CD4-positive, alpha-beta memory T cell (primary cell): ENCODE measurements around the gene G0S2. TPM values are rescaled to one million over a fixed set of nuclear protein-coding genes. Genes with fewer than 3 reads are reported as not detected.
"Not testable (repeated sequence)": the region's sequence is repeated elsewhere in the genome, so short reads cannot be mapped to it uniquely, and the experiment has no call there.

Experiments used
- CTCF ChIA-PET: fragments of 350-600 bp; sonication (Branson Sonifier 250); formaldehyde crosslinking; loops from one replicate; lab custom pipeline; 2021; ENCODE audit warnings: inconsistent platforms; ENCODE audit not compliant: partially characterized antibody; lab: Charles Lee
- POLR2A ChIA-PET: fragments of 350-600 bp; sonication (Branson Sonifier 250); formaldehyde crosslinking; loops from one replicate; lab custom pipeline; 2021; ENCODE audit not compliant: partially characterized antibody; lab: Charles Lee
- DNase-seq, 5 donors: peaks; one replicate each; pipeline versions ENCODE4 v3.0.0 to v3.0.0-alpha.2; 2020 to 2022; ENCODE audit warnings: mixed read lengths in 1 of 5
- H3K27ac ChIP-seq: one replicate; pipeline ENCODE4 v1.7.0; 2013; ENCODE audit warnings: low read depth, low read length
- H3K27me3 ChIP-seq: 2 replicates; pipeline ENCODE4 v1.7.0; 2013; ENCODE audit warnings: mild to moderate bottlenecking, low read length, moderate library complexity; ENCODE audit not compliant: insufficient read depth
- H3K36me3 ChIP-seq: 2 replicates; pipeline ENCODE4 v1.7.0; 2013; ENCODE audit warnings: mild to moderate bottlenecking, low read length, moderate library complexity; ENCODE audit not compliant: insufficient read depth
- H3K4me1 ChIP-seq: 2 replicates; pipeline ENCODE4 v1.7.0; 2013; ENCODE audit warnings: mild to moderate bottlenecking, low read length, moderate library complexity; ENCODE audit not compliant: insufficient read depth
- H3K4me3 ChIP-seq, 2 donors: one replicate each; pipeline ENCODE4 v1.7.0; 2013; ENCODE audit warnings: low read length in 2 of 2, mild to moderate bottlenecking in 1 of 2
- H3K9me3 ChIP-seq, 2 donors: one replicate each; pipeline ENCODE4 v1.7.0; 2013; ENCODE audit warnings: low read length in 2 of 2, control low read depth in 1 of 2; ENCODE audit not compliant: control insufficient read depth in 1 of 2
- H3K27ac Mint-ChIP-seq, 7 donors: one replicate each; pipeline ENCODE4 v1.8.0; 2020 to 2021; ENCODE audit warnings: mixed read lengths in 7 of 7, mild to moderate bottlenecking in 6 of 7, inconsistent platforms in 3 of 7, moderate library complexity in 3 of 7
- H3K27me3 Mint-ChIP-seq, 2 donors: one replicate each; pipeline ENCODE4 v1.8.0; 2020 to 2021; ENCODE audit warnings: mixed read lengths in 2 of 2
- H3K36me3 Mint-ChIP-seq, 2 donors: one replicate each; pipeline ENCODE4 v1.8.0; 2020 to 2021; ENCODE audit warnings: mixed read lengths in 2 of 2, inconsistent platforms in 1 of 2, mild to moderate bottlenecking in 1 of 2
- H3K4me1 Mint-ChIP-seq, 4 donors: one replicate each; pipeline ENCODE4 v1.8.0; 2020 to 2021; ENCODE audit warnings: mixed read lengths in 4 of 4, mild to moderate bottlenecking in 1 of 4
- H3K4me3 Mint-ChIP-seq, 8 donors: one replicate each; pipeline ENCODE4 v1.8.0; 2020 to 2021; ENCODE audit warnings: mixed read lengths in 8 of 8, mild to moderate bottlenecking in 7 of 8, moderate library complexity in 6 of 8, inconsistent platforms in 3 of 8
- H3K9me3 Mint-ChIP-seq, 8 donors: one replicate each; pipeline ENCODE4 v1.8.0; 2020 to 2021; ENCODE audit warnings: mixed read lengths in 8 of 8, mild to moderate bottlenecking in 5 of 8, inconsistent platforms in 3 of 8, moderate library complexity in 1 of 8
- intact Hi-C: fragments of 100-400 bp; cut with micrococcal nuclease; formaldehyde crosslinking; loops from one replicate; pipeline ENCODE4 v1.15.1; 2023
- polyA plus RNA-seq, 2 donors: library from polyadenylated mRNA; unstranded; fragments of 300-500 nt; fragmentation: Illumina TruSeq; gene quantifications; one replicate each; pipeline ENCODE4 v1.2.3, GENCODE V29; 2021
- total RNA-seq, 2 experiments: library from RNA; stranded (reverse); gene quantifications; one replicate each; pipeline ENCODE4 v1.2.3, GENCODE V29; 2021

The G0S2 gene
- total and polyA plus RNA-seq, 4 experiments from 2014 or later: 0.58 to 2.0 (median 1.2) TPM; not detected in 1

DNA sequence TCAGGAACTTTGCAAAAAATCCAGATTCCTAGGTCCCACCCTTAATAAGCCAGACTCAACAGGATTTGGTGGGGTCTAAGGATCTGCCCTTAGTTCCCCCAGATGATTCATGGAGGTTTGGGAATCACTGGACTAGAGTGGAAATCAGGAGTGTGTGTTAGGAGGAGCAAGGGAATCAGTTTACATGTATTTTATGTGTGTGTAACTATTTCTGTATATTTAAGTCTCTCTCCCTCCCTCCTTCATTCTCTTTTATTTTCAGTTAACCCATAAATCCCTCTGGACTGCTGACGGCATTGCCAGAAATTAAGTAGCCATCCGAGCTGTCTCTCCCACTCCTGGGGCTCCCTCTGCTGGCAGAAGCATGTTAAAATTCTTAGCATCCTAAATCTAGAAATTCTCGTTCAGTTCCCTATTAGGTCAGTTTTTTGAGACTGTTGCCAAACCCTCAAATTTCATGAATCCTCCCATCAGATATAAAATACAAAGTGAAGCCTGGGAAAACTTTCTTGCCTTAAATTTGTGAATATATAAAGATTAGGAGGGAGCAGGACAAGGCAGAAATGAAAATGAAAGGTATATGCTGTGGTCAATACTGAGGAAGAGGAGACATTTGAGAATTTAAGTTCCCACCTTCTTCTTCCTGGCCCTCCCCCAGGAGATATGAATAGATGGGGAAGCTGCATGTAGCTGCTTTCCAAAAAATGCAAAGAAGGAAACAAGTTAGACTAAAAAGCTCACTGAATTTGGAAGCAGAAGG is 17.7 kb downstream of the G0S2 start:
- H3K4me1 ChIP-seq: peaks cover 15% of the 10 kb centered on the region
- no peaks in the 10 kb centered on the region for H3K36me3 ChIP-seq
- H3K4me3 ChIP-seq: no peak overlapping the region
- H3K27me3 ChIP-seq: no peaks in the 10 kb centered on the region
- intact Hi-C loops: loop anchor here (1.0 to 5.0 kb wide), 8 partner anchors 54 to 1041 kb away; partner anchors contain the start of gene UTP25
- peak overlapping the region in 3 of 7 donors; percentile 43 to 66 (median 57) for H3K27ac Mint-ChIP-seq
- no peak overlapping the region for H3K27ac ChIP-seq
- ChIA-PET POLR2A (interaction anchor here (0.6 to 2.4 kb wide), 4 partner anchors 9 to 123 kb away, joined by 3 to 7 read pairs (median 3); no protein-coding TSS in a partner anchor), CTCF (interaction anchor here (0.6 to 11.1 kb wide), 22 partner anchors 8 to 127 kb away, joined by 3 to 124 read pairs (median 6); partner anchors contain the start of genes G0S2 and HSD11B1)
- no peaks in the 10 kb centered on the region for H3K36me3 Mint-ChIP-seq
- DNase-seq: peak; percentile 60 to 68 (median 62)
- no peaks in the 10 kb centered on the region for H3K9me3 Mint-ChIP-seq
- H3K4me1 Mint-ChIP-seq: peaks cover 18 to 25% (median 22%) of the 10 kb centered on the region in 4 donors
- no peaks in the 10 kb centered on the region for H3K9me3 ChIP-seq
- peaks cover 0 to 2% of the 10 kb centered on the region in 2 donors for H3K27me3 Mint-ChIP-seq
- H3K4me3 Mint-ChIP-seq: peak overlapping the region in 1 of 8 donors; percentile 9

GRCh38 chr1:209696673-209697072 is 21.5 kb downstream of the G0S2 start:
- intact Hi-C loops: no loop called here
- H3K4me3 ChIP-seq: no peak overlapping the region
- H3K4me1 Mint-ChIP-seq: peaks cover 9 to 15% (median 12%) of the 10 kb centered on the region in 4 donors
- no peak overlapping the region for H3K4me3 Mint-ChIP-seq
- peak overlapping the region in 2 of 7 donors; percentile 13 to 29 for H3K27ac Mint-ChIP-seq
- no peaks in the 10 kb centered on the region for H3K9me3 Mint-ChIP-seq
- H3K27ac ChIP-seq: no peak overlapping the region
- no peak for DNase-seq
- POLR2A ChIA-PET: no interaction called here
- no peaks in the 10 kb centered on the region for H3K36me3 ChIP-seq
- peaks cover 4% of the 10 kb centered on the region in 2 donors for H3K27me3 Mint-ChIP-seq
- H3K9me3 ChIP-seq: no peaks in the 10 kb centered on the region
- H3K27me3 ChIP-seq: no peaks in the 10 kb centered on the region
- peaks cover 8% of the 10 kb centered on the region for H3K4me1 ChIP-seq
- CTCF ChIA-PET: interaction anchor here (1.0 to 4.8 kb wide), 5 partner anchors 10 to 121 kb away, joined by 3 to 20 read pairs (median 4); no protein-coding TSS in a partner anchor
- H3K36me3 Mint-ChIP-seq: peaks cover 0 to 7% of the 10 kb centered on the region in 2 donors

DNA sequence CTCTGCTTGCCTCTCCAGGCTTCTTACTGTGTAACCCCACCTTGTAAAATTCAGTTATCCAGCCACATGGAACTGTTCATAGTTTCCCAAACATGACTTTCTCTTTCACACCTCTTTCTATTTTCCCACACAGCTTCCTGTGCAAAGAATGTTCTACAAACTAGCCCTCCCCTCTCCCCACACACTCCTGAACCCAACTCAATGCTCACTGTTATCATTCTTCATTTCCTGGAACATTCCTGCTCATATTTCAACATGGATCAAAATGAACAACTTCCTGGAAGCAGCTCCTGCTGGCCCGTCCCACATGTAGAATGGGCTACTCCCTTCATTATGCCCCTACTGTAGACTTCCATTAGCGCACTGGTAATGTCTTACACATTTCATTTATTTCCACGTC is 21.9 kb downstream of the G0S2 start:
- Histone ChIP-seq H3K27ac (no peak overlapping the region), H3K9me3 (no peaks in the 10 kb centered on the region), H3K4me1 (peaks cover 8% of the 10 kb centered on the region), H3K36me3 (no peaks in the 10 kb centered on the region), H3K4me3 (no peak overlapping the region), H3K27me3 (no peaks in the 10 kb centered on the region)
- POLR2A ChIA-PET: no interaction called here
- Mint-ChIP-seq H3K27ac (no peak overlapping the region), H3K4me1 (peaks cover 8 to 14% (median 12%) of the 10 kb centered on the region in 4 donors), H3K36me3 (peaks cover 0 to 7% of the 10 kb centered on the region in 2 donors), H3K27me3 (peaks cover 4% of the 10 kb centered on the region in 2 donors), H3K9me3 (no peaks in the 10 kb centered on the region), H3K4me3 (no peak overlapping the region)
- intact Hi-C loops: no loop called here
- CTCF ChIA-PET: interaction anchor here (0.8 to 4.8 kb wide), 6 partner anchors 11 to 130 kb away, joined by 3 to 20 read pairs (median 4); no protein-coding TSS in a partner anchor
- no peak for DNase-seq

- H3K9me3 Mint-ChIP-seq, H3K27me3 Mint-ChIP-seq, H3K4me3 ChIP-seq, DNase-seq, H3K36me3 ChIP-seq, intact Hi-C loops, H3K4me1 ChIP-seq, H3K27ac ChIP-seq, POLR2A ChIA-PET, H3K4me3 Mint-ChIP-seq, H3K27me3 ChIP-seq, H3K9me3 ChIP-seq: not testable (repeated sequence)
- CTCF ChIA-PET: interaction anchor here (4.8 kb wide), 1 partner anchor 125 kb away, joined by 20 read pairs; no protein-coding TSS in a partner anchor
- H3K36me3 Mint-ChIP-seq: peaks cover 0 to 15% of the 10 kb centered on the region in 2 donors
- peak overlapping the region in 2 of 7 donors; percentile 11 to 30 for H3K27ac Mint-ChIP-seq
- peaks cover 5 to 12% (median 9%) of the 10 kb centered on the region in 4 donors for H3K4me1 Mint-ChIP-seq
Measured at GRCh38 chr1:209700686-209701085, 25.5 kb downstream of the G0S2 start.

GRCh38 chr1:209702832-209703231 is 27.6 kb downstream of the G0S2 start:
- intact Hi-C loops: no loop called here
- ChIA-PET POLR2A (no interaction called here), CTCF (interaction anchor here (1.4 to 1.5 kb wide), 2 partner anchors 13 to 133 kb away, joined by 3 read pairs; no protein-coding TSS in a partner anchor)
- Mint-ChIP-seq H3K9me3 (no peaks in the 10 kb centered on the region), H3K27ac (no peak overlapping the region), H3K4me3 (no peak overlapping the region), H3K4me1 (peaks cover 0 to 7% (median 3%) of the 10 kb centered on the region in 4 donors), H3K27me3 (peaks cover 3 to 4% of the 10 kb centered on the region in 2 donors), H3K36me3 (peaks cover 7 to 34% of the 10 kb centered on the region in 2 donors)
- H3K27ac ChIP-seq: no peak overlapping the region
- H3K36me3 ChIP-seq: no peaks in the 10 kb centered on the region
- no peaks in the 10 kb centered on the region for H3K27me3 ChIP-seq
- H3K4me1 ChIP-seq: no peaks in the 10 kb centered on the region
- DNase-seq: no peak
- no peaks in the 10 kb centered on the region for H3K9me3 ChIP-seq
- no peak overlapping the region for H3K4me3 ChIP-seq

DNA sequence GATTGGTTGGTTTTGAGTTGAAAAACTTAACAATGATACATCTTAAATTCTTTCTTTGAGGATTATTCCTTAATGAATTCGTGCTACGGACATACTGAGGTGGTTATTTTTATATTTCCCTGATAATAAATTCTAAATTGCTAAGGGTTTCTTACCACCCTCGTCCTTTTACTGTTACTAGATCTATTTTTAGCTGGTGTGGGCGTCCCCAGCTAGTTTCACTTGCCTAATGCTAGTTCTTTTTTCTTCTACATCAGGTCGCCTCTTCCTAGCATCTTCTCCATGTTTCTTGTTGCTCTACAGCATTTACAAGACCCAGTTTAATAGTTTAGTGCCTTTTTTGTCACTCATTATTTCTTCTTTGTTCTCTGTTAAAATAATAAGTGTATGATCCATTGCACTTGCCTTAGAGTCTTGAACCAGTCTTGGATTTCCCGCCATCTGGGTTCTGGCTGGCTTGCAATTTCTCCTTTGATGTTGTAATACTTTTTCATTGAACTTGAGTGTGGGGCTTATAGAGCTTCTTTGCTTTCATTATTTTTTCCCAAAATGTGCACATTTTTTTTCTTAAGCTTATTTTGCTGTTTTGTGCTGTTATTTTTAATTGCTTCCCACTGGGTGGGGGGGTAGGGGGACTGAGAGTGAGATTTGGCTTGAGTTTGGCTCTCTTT is 28.8 kb downstream of the G0S2 start:
- Mint-ChIP-seq H3K4me3 (no peak overlapping the region), H3K36me3 (peaks cover 9 to 35% of the 10 kb centered on the region in 2 donors), H3K4me1 (peaks cover 0 to 7% (median 4%) of the 10 kb centered on the region in 4 donors), H3K27me3 (peaks cover 2 to 3% of the 10 kb centered on the region in 2 donors), H3K9me3 (no peaks in the 10 kb centered on the region), H3K27ac (no peak overlapping the region)
- intact Hi-C loops: no loop called here
- ChIA-PET CTCF (interaction anchor here (1.4 to 1.7 kb wide), 5 partner anchors 10 to 137 kb away, joined by 3 to 5 read pairs (median 4); no protein-coding TSS in a partner anchor), POLR2A (interaction anchor here (0.5 to 0.9 kb wide), 2 partner anchors 9 to 366 kb away, joined by 3 read pairs; no protein-coding TSS in a partner anchor)
- Histone ChIP-seq H3K36me3 (no peaks in the 10 kb centered on the region), H3K4me1 (no peaks in the 10 kb centered on the region), H3K4me3 (no peak overlapping the region), H3K9me3 (no peaks in the 10 kb centered on the region), H3K27ac (no peak overlapping the region), H3K27me3 (no peaks in the 10 kb centered on the region)
- DNase-seq: no peak
